GM12801 (cell line): ENCODE measurements around the gene VENTX.

Experiments
- TF ChIP-seq, protein P1 (sequence below): IDR thresholded peaks from one replicate; pipeline ENCODE4 v1.5.1; 2011; ENCODE audit warnings: control low read depth; ENCODE audit not compliant: insufficient read length; ENCODE audit errors: extremely low read depth

Gene VENTX

GRCh38 chr10:133276100-133276434 lies 38.4 kb downstream of the VENTX start:
- TF ChIP-seq, protein P1, sequence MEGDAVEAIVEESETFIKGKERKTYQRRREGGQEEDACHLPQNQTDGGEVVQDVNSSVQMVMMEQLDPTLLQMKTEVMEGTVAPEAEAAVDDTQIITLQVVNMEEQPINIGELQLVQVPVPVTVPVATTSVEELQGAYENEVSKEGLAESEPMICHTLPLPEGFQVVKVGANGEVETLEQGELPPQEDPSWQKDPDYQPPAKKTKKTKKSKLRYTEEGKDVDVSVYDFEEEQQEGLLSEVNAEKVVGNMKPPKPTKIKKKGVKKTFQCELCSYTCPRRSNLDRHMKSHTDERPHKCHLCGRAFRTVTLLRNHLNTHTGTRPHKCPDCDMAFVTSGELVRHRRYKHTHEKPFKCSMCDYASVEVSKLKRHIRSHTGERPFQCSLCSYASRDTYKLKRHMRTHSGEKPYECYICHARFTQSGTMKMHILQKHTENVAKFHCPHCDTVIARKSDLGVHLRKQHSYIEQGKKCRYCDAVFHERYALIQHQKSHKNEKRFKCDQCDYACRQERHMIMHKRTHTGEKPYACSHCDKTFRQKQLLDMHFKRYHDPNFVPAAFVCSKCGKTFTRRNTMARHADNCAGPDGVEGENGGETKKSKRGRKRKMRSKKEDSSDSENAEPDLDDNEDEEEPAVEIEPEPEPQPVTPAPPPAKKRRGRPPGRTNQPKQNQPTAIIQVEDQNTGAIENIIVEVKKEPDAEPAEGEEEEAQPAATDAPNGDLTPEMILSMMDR = no peak

DNA sequence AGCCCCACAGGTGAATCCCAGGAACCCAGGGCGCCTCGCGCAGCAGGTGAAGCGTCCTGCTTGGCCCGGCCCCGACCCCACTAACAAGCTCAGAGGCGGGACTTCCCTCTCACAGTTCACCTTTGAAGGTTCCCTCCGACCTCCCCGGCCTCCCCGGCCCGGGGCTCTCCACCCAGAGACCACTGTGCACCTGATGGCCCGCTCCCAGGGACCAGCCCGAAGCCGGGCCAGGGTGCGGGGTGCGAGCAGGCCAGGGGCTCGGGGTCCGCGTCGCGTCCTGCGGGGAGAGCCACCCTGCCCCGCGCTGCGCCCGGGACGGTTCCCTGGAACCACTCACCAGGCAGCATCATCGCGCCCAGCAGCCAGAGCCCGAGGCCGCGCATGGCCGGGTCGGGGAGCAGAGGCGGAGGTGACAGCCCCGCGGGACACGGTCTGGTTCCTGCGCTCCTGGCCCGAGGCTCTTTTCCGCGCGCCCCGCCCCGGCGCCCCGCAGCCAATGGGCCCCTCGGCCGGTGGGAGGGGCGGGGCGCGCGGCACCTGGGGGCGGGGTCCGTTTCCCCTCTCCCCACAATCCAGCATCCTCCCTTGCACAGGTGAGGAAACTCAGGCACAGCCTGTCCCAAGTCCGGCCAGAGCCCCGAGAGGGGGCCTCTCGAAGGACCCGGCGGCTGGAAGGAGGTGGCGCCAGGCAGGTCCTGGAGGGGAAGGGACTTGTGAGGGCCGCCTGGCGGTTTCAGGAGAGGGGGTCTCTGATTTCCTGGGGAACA lies 39.0 kb downstream of the VENTX start, which contains the start of gene ADAM8:
Gene ADAM8, minus strand, starts transcription at position 434 of the 767 bp plus-strand sequence. Its CDS starts 51 bp downstream, at position 383.
- TF ChIP-seq, protein P1 = no peak

DNA sequence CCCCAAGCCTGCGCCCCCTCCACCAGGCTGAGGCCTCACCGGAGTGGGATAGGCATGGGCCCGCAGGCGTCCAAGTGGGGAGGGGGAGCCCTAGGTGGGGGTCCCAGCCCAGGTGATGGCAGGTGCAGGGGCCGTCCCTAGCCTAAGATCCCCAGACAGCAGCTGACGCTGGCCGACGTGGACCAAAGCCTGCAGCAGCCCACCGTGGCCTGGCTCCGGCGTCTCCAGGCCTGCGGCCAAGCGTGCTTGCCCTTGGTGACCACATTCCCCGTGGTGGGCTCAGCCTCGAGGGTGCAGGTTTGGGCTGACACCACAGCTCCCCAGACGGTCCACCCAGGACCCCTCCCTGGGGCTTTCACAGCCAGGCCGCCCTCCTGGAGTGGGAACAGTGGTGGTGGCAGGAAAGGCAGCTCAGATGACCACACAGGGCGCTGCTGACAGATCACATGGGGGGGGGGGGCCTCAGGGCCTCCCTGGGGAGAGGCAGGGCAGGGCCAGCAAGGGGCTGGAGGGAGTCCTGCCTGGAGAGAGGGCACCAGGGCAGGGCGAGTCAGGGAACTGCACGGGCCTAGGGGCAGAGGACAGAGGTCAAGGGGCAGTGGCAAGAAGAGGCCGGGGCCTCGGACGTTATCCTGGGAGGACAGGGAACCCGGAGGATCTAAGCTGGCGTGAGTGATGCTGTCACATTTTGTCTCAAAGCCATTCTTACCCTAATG lies 39.8 kb downstream of the VENTX start:
- TF ChIP-seq, protein P1 = no peak

GRCh38 chr10:133277993-133278576 lies 40.4 kb downstream of the VENTX start:
- TF ChIP-seq, protein P1 = no peak

- TF ChIP-seq, protein P1 = no peak
Measured at GRCh38 chr10:133278577-133279265, 41.1 kb downstream of the VENTX start.

- TF ChIP-seq, protein P1 = no peak
Measured at GRCh38 chr10:133279326-133280226, 41.9 kb downstream of the VENTX start.
